ENCODE data around the gene MTHFSD.

The MTHFSD gene

GRCh38 chr16:86550281-86550680, 4.8 kb downstream of the MTHFSD start:
- TF ChIP-seq CTCF (IDR thresholded peaks at IDR 0.05; ENCODE audit: extremely low read depth, insufficient read depth, missing control alignments): no peak
- DNase-seq (ENCODE audit: low spot score): no peak
- in situ Hi-C loops (cut with MboI; ENCODE audit: low pct_unique_long_range_greater_than_20kb, low sequenced_read_pairs, unreplicated experiment): no loop called here

GRCh38 chr16:86549893-86550190, 5.2 kb downstream of the MTHFSD start:
- TF ChIP-seq CTCF (IDR thresholded peaks at IDR 0.05; ENCODE audit: extremely low read depth, insufficient read depth, missing control alignments): no peak
- DNase-seq (ENCODE audit: low spot score): no peak
- in situ Hi-C loops (cut with MboI; ENCODE audit: low pct_unique_long_range_greater_than_20kb, low sequenced_read_pairs, unreplicated experiment): no loop called here

GRCh38 chr16:86549076-86549892, 5.8 kb downstream of the MTHFSD start:
- no peak for TF ChIP-seq CTCF (IDR thresholded peaks at IDR 0.05; ENCODE audit: extremely low read depth, insufficient read depth, missing control alignments)

GRCh38 chr16:86547286-86547685, 7.7 kb downstream of the MTHFSD start:
- TF ChIP-seq CTCF (IDR thresholded peaks at IDR 0.05; ENCODE audit: extremely low read depth, insufficient read depth, missing control alignments): no peak
- in situ Hi-C loops (cut with MboI; ENCODE audit: low pct_unique_long_range_greater_than_20kb, low sequenced_read_pairs, unreplicated experiment): no loop called here
- DNase-seq (ENCODE audit: low spot score): no peak

More at GRCh38 chr16:86549076-86549892, 5.8 kb downstream of the MTHFSD start:
- in situ Hi-C loops (cut with MboI; ENCODE audit: low pct_unique_long_range_greater_than_20kb, low sequenced_read_pairs, unreplicated experiment): no loop called here
- DNase-seq (ENCODE audit: low spot score): no peak

- TF ChIP-seq CTCF (IDR thresholded peaks at IDR 0.05; ENCODE audit: extremely low read depth, insufficient read depth, missing control alignments): no peak
- no peak for DNase-seq (ENCODE audit: low spot score)
- in situ Hi-C loops (cut with MboI; ENCODE audit: low pct_unique_long_range_greater_than_20kb, low sequenced_read_pairs, unreplicated experiment): no loop called here
These were observed 8.4 kb downstream of the MTHFSD start for GRCh38 chr16:86546638-86547013.

- DNase-seq (ENCODE audit: low spot score): no peak
- TF ChIP-seq CTCF (IDR thresholded peaks at IDR 0.05; ENCODE audit: extremely low read depth, insufficient read depth, missing control alignments): no peak
- in situ Hi-C loops (cut with MboI; ENCODE audit: low pct_unique_long_range_greater_than_20kb, low sequenced_read_pairs, unreplicated experiment): no loop called here
These were observed 8.9 kb downstream of the MTHFSD start for GRCh38 chr16:86545954-86546637.

All from GM13977 (cell line).